ENCODE data around the gene GLRX5.
A peak's percentile ranks its signal among the peaks of the same experiment; 100 is the strongest.

GLRX5 gene

GRCh38 chr14:95523815-95524448 is 10.9 kb upstream of the GLRX5 start:
- peaks cover 62% of the 10 kb centered on the region for H3K4me1 ChIP-seq (ENCODE audit: insufficient read depth, poor library complexity, severe bottlenecking)

DNA sequence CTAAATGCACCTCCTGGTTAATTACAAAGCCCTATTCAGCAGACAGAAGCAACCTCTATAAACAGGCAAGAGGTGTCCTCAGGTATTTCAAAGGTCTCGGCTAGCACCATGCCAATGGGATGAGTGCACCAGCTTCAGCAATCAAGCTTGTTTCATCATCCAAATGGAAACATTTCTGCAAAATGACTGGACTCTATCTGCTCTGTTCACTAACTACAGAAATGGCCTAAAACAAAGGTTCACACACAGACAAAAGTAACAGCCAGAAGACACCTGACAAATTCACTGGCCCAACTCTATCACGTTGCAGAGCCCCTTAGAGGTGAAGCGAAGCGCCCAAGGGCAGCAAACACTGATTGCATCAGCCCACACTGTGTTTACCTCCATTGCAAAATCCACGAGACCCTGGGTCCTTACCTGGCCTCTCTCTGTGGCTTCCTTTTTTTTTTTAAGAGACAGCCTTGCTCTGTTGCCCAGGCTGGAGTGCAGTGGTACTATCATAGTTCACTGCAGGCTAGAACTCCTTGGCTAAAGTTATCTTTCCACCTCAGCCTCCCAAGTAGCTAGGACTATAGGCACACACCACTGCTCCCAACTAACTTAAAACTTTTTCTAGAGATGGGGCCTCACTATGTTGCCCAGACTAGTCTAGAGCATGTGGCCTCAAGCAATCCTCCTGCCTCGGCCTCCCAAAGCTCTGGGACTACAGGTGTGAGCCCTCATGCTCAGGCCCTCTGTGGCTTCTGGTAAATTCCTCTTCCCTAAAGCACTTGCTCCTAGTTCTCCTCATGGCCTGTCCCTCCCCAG is 9.9 kb upstream of the GLRX5 start:
- no peak for TF ChIP-seq CTCF (IDR thresholded peaks at IDR 0.05; ENCODE audit: poor library complexity, severe bottlenecking)
- DNase-seq (ENCODE audit: low spot score) (no peak), ATAC-seq (ENCODE audit: low read depth) (peak; percentile 85)
- Histone ChIP-seq H3K4me3 (ENCODE audit: severe bottlenecking) (no peak overlapping the region), H3K4me1 (ENCODE audit: insufficient read depth, poor library complexity, severe bottlenecking) (peaks cover 52% of the 10 kb centered on the region), H3K9me3 (ENCODE audit: severe bottlenecking) (no peaks in the 10 kb centered on the region), H3K36me3 (ENCODE audit: low read depth) (peaks cover 9% of the 10 kb centered on the region), H3K27me3 (ENCODE audit: insufficient read depth, poor library complexity, severe bottlenecking) (no peaks in the 10 kb centered on the region), H3K27ac (ENCODE audit: poor library complexity, severe bottlenecking) (peak overlapping the region; percentile 88)

More at GRCh38 chr14:95523815-95524448, 10.9 kb upstream of the GLRX5 start:
- Histone ChIP-seq H3K27me3 (ENCODE audit: insufficient read depth, poor library complexity, severe bottlenecking) (no peaks in the 10 kb centered on the region), H3K9me3 (ENCODE audit: severe bottlenecking) (no peaks in the 10 kb centered on the region), H3K36me3 (ENCODE audit: low read depth) (no peaks in the 10 kb centered on the region), H3K4me3 (ENCODE audit: severe bottlenecking) (no peak overlapping the region), H3K27ac (ENCODE audit: poor library complexity, severe bottlenecking) (peak overlapping the region; percentile 88)
- DNase-seq (ENCODE audit: low spot score) (no peak), ATAC-seq (ENCODE audit: low read depth) (0 out of 3 replicates have a peak, but pooled peaks have one; percentile 11)
- TF ChIP-seq CTCF (IDR thresholded peaks at IDR 0.05; ENCODE audit: poor library complexity, severe bottlenecking), result no peak

DNA sequence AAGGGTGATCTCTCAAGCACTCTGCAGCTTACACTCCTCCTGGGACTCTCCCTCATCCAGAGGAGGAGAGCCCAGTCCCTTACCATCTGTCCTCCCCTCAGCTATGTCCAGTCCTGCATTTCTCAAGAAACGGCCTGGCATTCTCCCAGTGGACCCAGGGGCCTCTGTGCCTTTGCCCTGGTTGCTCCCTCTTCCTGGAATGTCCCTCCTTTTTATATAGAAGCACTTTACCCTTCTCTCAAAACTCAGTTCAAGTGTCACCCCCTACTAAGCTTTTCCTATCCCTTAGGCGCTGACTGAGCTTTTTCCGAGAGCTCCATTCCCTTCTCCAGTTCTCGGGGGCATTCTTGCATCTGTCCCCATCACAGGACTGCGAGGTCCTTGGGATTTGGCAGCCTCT is 8.9 kb upstream of the GLRX5 start:
- Histone ChIP-seq H3K9me3 (ENCODE audit: severe bottlenecking) (no peaks in the 10 kb centered on the region), H3K27ac (ENCODE audit: poor library complexity, severe bottlenecking) (peak overlapping the region; percentile 88), H3K36me3 (ENCODE audit: low read depth) (peaks cover 17% of the 10 kb centered on the region), H3K4me1 (ENCODE audit: insufficient read depth, poor library complexity, severe bottlenecking) (peaks cover 51% of the 10 kb centered on the region), H3K27me3 (ENCODE audit: insufficient read depth, poor library complexity, severe bottlenecking) (no peaks in the 10 kb centered on the region), H3K4me3 (ENCODE audit: severe bottlenecking) (no peak overlapping the region)
- no peak for TF ChIP-seq CTCF (IDR thresholded peaks at IDR 0.05; ENCODE audit: poor library complexity, severe bottlenecking)
- ATAC-seq (ENCODE audit: low read depth) (no peak), DNase-seq (ENCODE audit: low spot score) (no peak)

DNA sequence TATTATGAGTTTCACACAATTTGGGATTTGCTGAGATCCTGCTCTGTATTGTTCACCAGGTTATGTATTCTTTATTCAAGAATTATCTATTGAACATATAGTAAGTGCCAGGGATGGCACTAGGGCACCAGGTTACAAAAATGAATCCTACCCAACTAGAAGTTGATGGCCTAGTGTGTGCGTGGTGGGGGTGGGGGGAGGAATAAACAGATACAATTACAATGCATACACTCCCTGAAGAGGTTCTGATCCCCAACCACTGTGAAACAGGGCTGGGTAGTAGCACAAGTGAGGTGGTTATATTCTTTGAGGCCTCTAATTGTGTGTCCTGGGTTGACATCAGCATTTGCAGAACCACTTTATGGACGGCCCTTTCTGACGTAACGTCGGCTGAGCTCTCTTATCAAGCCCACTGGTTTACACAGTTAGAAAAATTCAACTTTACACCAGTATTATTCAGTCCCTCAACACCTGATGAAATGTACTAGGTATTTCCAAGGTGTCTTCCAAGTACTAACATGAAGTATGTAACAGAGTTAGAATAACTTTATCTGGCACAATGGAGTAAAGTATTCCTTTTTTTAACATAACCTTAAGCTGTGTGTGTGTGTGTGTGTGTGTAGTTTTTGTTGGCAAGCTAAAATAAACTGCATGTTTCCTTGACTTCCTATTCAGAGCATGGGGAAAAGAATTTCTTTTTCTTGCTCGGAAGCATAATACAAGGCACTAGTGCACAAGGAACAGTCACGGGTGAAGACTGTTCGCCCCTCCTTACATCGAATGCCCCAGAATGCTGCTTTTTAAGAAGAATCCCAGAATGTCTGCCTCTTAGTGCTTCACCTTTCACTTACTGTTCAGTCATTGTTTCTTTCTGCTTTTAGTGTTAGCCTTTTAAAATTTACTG is 8.1 kb upstream of the GLRX5 start:
- Histone ChIP-seq H3K4me1 (ENCODE audit: insufficient read depth, poor library complexity, severe bottlenecking) (peaks cover 58% of the 10 kb centered on the region), H3K27me3 (ENCODE audit: insufficient read depth, poor library complexity, severe bottlenecking) (no peaks in the 10 kb centered on the region), H3K36me3 (ENCODE audit: low read depth) (peaks cover 24% of the 10 kb centered on the region), H3K9me3 (ENCODE audit: severe bottlenecking) (no peaks in the 10 kb centered on the region), H3K27ac (ENCODE audit: poor library complexity, severe bottlenecking) (peak overlapping the region; percentile 88), H3K4me3 (ENCODE audit: severe bottlenecking) (no peak overlapping the region)
- ATAC-seq (ENCODE audit: low read depth), result no peak
- DNase-seq (ENCODE audit: low spot score), result no peak
- TF ChIP-seq CTCF (IDR thresholded peaks at IDR 0.05; ENCODE audit: poor library complexity, severe bottlenecking), result no peak

All from RWPE2 (cell line).